KMS-11 (cell line): ENCODE results near the gene FADD.

Experiments used
- H2AFZ ChIP-seq: fragments of 200-600 bp; sonication (generic); 2 replicates; pipeline ENCODE4 v1.6.1; 2016; ENCODE audit warnings: antibody characterized with exemption, mixed run types, low read depth
- H3K27ac ChIP-seq: fragments of 200-600 bp; sonication (generic); 2 replicates; pipeline ENCODE4 v1.6.1; 2016; ENCODE audit warnings: mild to moderate bottlenecking, mixed run types
- H3K27me3 ChIP-seq: fragments of 200-600 bp; sonication (generic); 2 replicates; pipeline ENCODE4 v1.6.1; 2017; ENCODE audit warnings: mild to moderate bottlenecking, low read depth, mixed run types, moderate library complexity; ENCODE audit not compliant: insufficient read depth
- H3K36me3 ChIP-seq: fragments of 200-600 bp; sonication (generic); 2 replicates; pipeline ENCODE4 v1.6.1; 2017; ENCODE audit warnings: mild to moderate bottlenecking, mixed run types; ENCODE audit not compliant: insufficient read depth
- H3K4me1 ChIP-seq: fragments of 200-600 bp; sonication (generic); 2 replicates; pipeline ENCODE4 v1.6.1; 2016; ENCODE audit warnings: mild to moderate bottlenecking, low read depth, mixed run types; ENCODE audit not compliant: poor library complexity, severe bottlenecking
- H3K4me2 ChIP-seq: fragments of 200-600 bp; sonication (generic); 2 replicates; pipeline ENCODE4 v1.7.0; 2016; ENCODE audit warnings: mild to moderate bottlenecking, mixed run types
- H3K4me3 ChIP-seq: fragments of 200-600 bp; sonication (generic); IDR thresholded peaks from 2 replicates; pipeline ENCODE4 v1.6.1; 2017; ENCODE audit warnings: low read depth, low read length, mixed read lengths; ENCODE audit not compliant: insufficient read depth
- H3K79me2 ChIP-seq: fragments of 200-600 bp; sonication (generic); 2 replicates; pipeline ENCODE4 v1.6.1; 2016; ENCODE audit warnings: low read depth, mixed run types; ENCODE audit not compliant: insufficient read depth
- H3K9ac ChIP-seq: fragments of 200-600 bp; sonication (generic); 2 replicates; pipeline ENCODE4 v1.6.1; 2016; ENCODE audit warnings: mild to moderate bottlenecking, mixed run types
- H4K20me1 ChIP-seq: fragments of 200-600 bp; sonication (generic); 2 replicates; pipeline ENCODE4 v1.6.1; 2016; ENCODE audit warnings: mild to moderate bottlenecking, mixed run types; ENCODE audit not compliant: insufficient read depth
- CTCF ChIP-seq: fragments of 200-600 bp; sonication (generic); conservative IDR thresholded peaks from 2 replicates; pipeline ENCODE4 v1.6.1; 2017; ENCODE audit warnings: low read depth, mild to moderate bottlenecking, antibody characterized with exemption, low read length, moderate library complexity, mixed read lengths

FADD gene

DNA sequence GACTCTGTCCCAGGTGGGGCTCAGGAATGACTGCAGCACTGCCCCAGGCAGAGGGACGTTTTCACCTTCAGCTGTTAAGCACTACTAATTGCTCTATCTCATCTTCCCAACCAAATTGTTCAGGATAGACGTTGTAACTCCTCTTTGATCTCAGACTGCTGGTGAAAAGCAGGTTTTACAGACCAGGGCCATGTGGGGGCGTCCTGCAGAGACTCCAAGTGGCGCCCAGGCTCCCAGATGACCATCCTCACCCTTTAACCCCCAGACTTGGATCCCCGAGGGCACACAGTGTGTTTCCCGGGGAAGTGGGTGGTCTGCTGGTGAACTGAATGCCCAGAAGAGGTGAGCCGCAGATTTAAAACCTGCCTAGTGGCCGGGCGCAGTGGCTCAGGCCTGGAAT lies 23.9 kb downstream of the FADD start:
- Histone ChIP-seq H2AFZ (no peak overlapping the region), H3K4me1 (no peaks in the 10 kb centered on the region), H3K9ac (no peak overlapping the region), H3K27me3 (peaks cover 5% of the 10 kb centered on the region; the same call in 1 of the 2 replicates), H3K36me3 (no peaks in the 10 kb centered on the region), H3K27ac (no peak overlapping the region), H3K4me2 (no peak overlapping the region), H3K4me3 (no peak overlapping the region), H3K79me2 (no peaks in the 10 kb centered on the region), H4K20me1 (no peaks in the 10 kb centered on the region)
- TF ChIP-seq CTCF, result no peak

- H3K27ac ChIP-seq, result no peak overlapping the region
- peaks cover 5% of the 10 kb centered on the region; the same call in 1 of the 2 replicates for H3K27me3 ChIP-seq
- no peak overlapping the region for H3K9ac ChIP-seq
- TF ChIP-seq CTCF, result no peak
- H3K79me2 ChIP-seq, result no peaks in the 10 kb centered on the region
- H3K4me3 ChIP-seq, result no peak overlapping the region
- H3K36me3 ChIP-seq, result no peaks in the 10 kb centered on the region
- H4K20me1 ChIP-seq, result no peaks in the 10 kb centered on the region
- no peaks in the 10 kb centered on the region for H3K4me1 ChIP-seq
- H3K4me2 ChIP-seq, result no peak overlapping the region
- H2AFZ ChIP-seq, result no peak overlapping the region
Measured at GRCh38 chr11:70229737-70230136, 26.6 kb downstream of the FADD start.

DNA sequence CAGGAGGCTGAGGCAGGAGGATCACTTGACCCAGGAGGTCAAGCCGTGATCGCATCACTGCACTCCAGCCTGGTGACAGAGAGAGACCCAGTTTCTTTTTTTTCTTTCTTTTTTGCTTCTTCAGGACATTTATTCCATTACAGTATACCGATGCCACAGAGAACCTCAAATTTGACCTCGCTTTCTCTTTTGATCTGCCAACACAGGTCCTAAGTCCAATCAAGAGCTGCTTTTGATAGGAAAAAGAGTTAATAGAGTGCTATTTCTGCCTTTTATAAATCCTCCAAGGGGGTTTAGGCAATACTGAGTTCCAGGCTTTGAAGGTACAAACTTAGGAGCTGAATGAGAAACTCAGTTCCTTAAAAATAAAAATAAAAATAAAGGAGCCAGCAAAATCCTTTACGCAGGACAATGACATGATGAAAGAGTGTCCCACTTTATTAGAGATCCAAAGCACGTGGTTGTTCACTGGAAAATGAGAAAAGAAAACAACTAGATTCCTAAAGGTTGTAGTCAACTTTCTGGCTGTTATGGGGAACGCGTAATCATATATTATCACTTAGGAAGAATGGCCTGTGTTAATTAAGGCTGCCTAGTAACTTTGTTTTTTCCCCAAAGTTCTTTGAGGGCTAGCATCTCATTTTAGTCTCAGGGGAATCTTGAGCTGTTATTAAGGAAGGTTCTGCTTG lies 27.2 kb downstream of the FADD start:
- Histone ChIP-seq H3K27me3 (peaks cover 5% of the 10 kb centered on the region; the same call in 1 of the 2 replicates), H3K4me2 (no peak overlapping the region), H3K27ac (no peak overlapping the region), H4K20me1 (no peaks in the 10 kb centered on the region), H3K79me2 (no peaks in the 10 kb centered on the region), H3K9ac (no peak overlapping the region), H3K4me3 (no peak overlapping the region), H3K4me1 (no peaks in the 10 kb centered on the region), H3K36me3 (no peaks in the 10 kb centered on the region), H2AFZ (no peak overlapping the region)
- TF ChIP-seq CTCF, result no peak

DNA sequence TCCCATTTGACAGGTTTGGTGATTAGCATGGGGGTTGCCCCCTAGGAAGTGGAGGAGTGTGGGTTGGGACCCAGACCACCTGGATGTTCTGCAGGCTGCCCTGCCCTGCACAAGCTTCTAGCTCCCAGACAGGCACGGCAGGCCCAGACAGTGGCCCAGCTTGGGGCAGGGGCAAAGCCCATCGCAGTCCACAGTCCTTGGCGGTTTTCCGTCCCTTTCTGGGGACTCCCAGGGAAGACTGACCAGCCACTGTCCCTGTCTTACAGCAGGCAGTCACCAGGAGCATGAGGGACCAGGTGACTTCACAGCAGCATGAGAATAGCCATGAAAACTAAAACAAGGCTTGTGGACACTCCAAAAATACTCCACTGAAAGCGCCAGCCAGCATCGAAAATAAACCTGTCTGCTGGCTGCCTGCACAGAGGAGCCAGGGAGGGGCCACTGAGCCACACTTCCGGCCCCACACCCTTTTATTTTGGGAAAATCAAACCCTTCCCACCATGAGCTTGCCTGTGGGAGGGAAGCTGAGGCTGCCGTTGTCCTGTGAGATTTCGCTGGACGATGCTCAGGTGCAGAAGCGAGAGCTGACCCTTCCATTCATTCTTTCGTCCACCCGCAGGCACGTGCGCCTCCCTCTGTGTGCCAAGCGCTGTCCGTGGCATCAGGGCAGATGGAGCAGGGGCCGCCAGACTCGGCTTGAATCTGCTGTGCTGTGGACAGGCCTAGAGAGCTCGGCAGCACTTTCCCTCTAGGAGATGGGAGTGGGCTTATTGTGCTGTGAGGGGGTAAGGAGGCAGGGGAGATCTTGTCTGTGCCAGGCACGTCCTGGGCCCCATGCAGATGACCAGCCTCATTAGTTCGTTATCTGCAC lies 28.0 kb downstream of the FADD start:
- Histone ChIP-seq H3K36me3 (no peaks in the 10 kb centered on the region), H3K27me3 (peaks cover 5% of the 10 kb centered on the region; the same call in 1 of the 2 replicates), H3K79me2 (no peaks in the 10 kb centered on the region), H3K4me1 (no peaks in the 10 kb centered on the region), H3K9ac (no peak overlapping the region), H4K20me1 (no peaks in the 10 kb centered on the region), H3K27ac (no peak overlapping the region), H2AFZ (no peak overlapping the region), H3K4me3 (no peak overlapping the region), H3K4me2 (no peak overlapping the region)
- no peak for TF ChIP-seq CTCF
